GM18502 (cell line): ENCODE measurements around the gene SHMT2.

Experiments
- ATAC-seq: cut with Tn5 transposase; IDR thresholded peaks from one replicate; pipeline ENCODE4 v1.9.1; 2021; ENCODE audit warnings: mild to moderate bottlenecking; ENCODE audit not compliant: unreplicated experiment, poor library complexity

Gene SHMT2

GRCh38 chr12:57237596-57237931 lies 8.1 kb downstream of the SHMT2 start:
- no peak for ATAC-seq

GRCh38 chr12:57237932-57238853 lies 8.7 kb downstream of the SHMT2 start:
- no peak for ATAC-seq

GRCh38 chr12:57238854-57239554 lies 9.5 kb downstream of the SHMT2 start:
- ATAC-seq: peak; percentile 61

- no peak for ATAC-seq
Measured at GRCh38 chr12:57239587-57240065, 10.1 kb downstream of the SHMT2 start.

GRCh38 chr12:57240066-57240921 lies 10.8 kb downstream of the SHMT2 start:
- no peak for ATAC-seq

GRCh38 chr12:57240926-57241401 lies 11.5 kb downstream of the SHMT2 start:
- no peak for ATAC-seq

GRCh38 chr12:57241402-57242310 lies 12.1 kb downstream of the SHMT2 start:
- no peak for ATAC-seq

GRCh38 chr12:57242329-57242690 lies 12.8 kb downstream of the SHMT2 start:
- ATAC-seq: no peak

GRCh38 chr12:57242691-57243454 lies 13.4 kb downstream of the SHMT2 start:
- peak; percentile 42 for ATAC-seq

GRCh38 chr12:57243521-57244311 lies 14.2 kb downstream of the SHMT2 start:
- ATAC-seq: no peak

- ATAC-seq: no peak
Measured at GRCh38 chr12:57244312-57244696, 14.8 kb downstream of the SHMT2 start.

- ATAC-seq: no peak
Measured at GRCh38 chr12:57247041-57247440, 17.5 kb downstream of the SHMT2 start.

- ATAC-seq: no peak
Measured at GRCh38 chr12:57248934-57249742, 19.6 kb downstream of the SHMT2 start.

- no peak for ATAC-seq
Measured at GRCh38 chr12:57250541-57250940, 21.0 kb downstream of the SHMT2 start.

- no peak for ATAC-seq
Measured at GRCh38 chr12:57250956-57251355, 21.4 kb downstream of the SHMT2 start, which contains the start of gene STAC3. Gene STAC3 (minus strand): TSS chr12:57251187. CDS start chr12:57249636, 1,551 bp downstream.

GRCh38 chr12:57254506-57255280 lies 25.2 kb downstream of the SHMT2 start:
- no peak for ATAC-seq
